Liver (tissue), 9 donors: ENCODE data around the gene ABCC1. TPM values are rescaled to one million over a fixed set of nuclear protein-coding genes. Genes with fewer than 3 reads are reported as not detected.

Experiments
- DNase-seq: peaks from one replicate; pipeline ENCODE4 v3.0.0-alpha.2; 2017; ENCODE audit warnings: low spot score
- H3K27ac ChIP-seq, 2 donors: one replicate each; pipeline ENCODE4 v1.7.0; 2013; ENCODE audit warnings: inconsistent platforms in 2 of 2, low read length in 2 of 2, control low read depth in 1 of 2, low read depth in 1 of 2, mild to moderate bottlenecking in 1 of 2
- H3K27me3 ChIP-seq, 4 donors: one replicate each; pipeline versions ENCODE4 v1.6.1 to v1.7.0; 2013; ENCODE audit warnings: low read length in 3 of 4, inconsistent platforms in 1 of 4, mild to moderate bottlenecking in 1 of 4, moderate library complexity in 1 of 4; ENCODE audit not compliant: control insufficient read depth in 4 of 4, insufficient read depth in 4 of 4
- H3K36me3 ChIP-seq, 4 donors: one replicate each; pipeline versions ENCODE4 v1.6.1 to v1.7.0; 2013; ENCODE audit warnings: low read length in 3 of 4, mild to moderate bottlenecking in 3 of 4, low read depth in 1 of 4, moderate library complexity in 1 of 4; ENCODE audit not compliant: control insufficient read depth in 4 of 4, insufficient read depth in 3 of 4
- H3K4me1 ChIP-seq, 4 donors: one replicate each; pipeline versions ENCODE4 v1.6.1 to v1.7.0; 2013; ENCODE audit warnings: low read length in 3 of 4, mild to moderate bottlenecking in 3 of 4, moderate library complexity in 1 of 4; ENCODE audit not compliant: control insufficient read depth in 4 of 4, insufficient read depth in 4 of 4
- H3K4me3 ChIP-seq, 3 donors: one replicate each; pipeline versions ENCODE4 v1.6.1 to v1.7.0; 2013; ENCODE audit warnings: low read length in 3 of 3, control low read depth in 1 of 3, low read depth in 1 of 3, mild to moderate bottlenecking in 1 of 3
- H3K9ac ChIP-seq, 2 donors: one replicate each; pipeline ENCODE4 v1.7.0; 2013; ENCODE audit warnings: low read length in 2 of 2, mild to moderate bottlenecking in 2 of 2, moderate library complexity in 2 of 2, control low read depth in 1 of 2, low read depth in 1 of 2
- H3K9me3 ChIP-seq, 4 donors: one replicate each; pipeline versions ENCODE4 v1.6.1 to v1.7.0; 2013; ENCODE audit warnings: low read length in 3 of 4; ENCODE audit not compliant: control insufficient read depth in 4 of 4
- EGR1 ChIP-seq, 2 donors: IDR thresholded peaks; 2 replicates each; pipeline ENCODE4 v1.6.1; 2016 to 2018; ENCODE audit warnings: antibody characterized with exemption in 2 of 2, low read depth in 2 of 2
- GABPA ChIP-seq, 2 donors: IDR thresholded peaks in 1 of 2; conservative IDR thresholded peaks in 1 of 2; 2 replicates each; pipeline ENCODE4 v1.6.1; 2016; ENCODE audit warnings: antibody characterized with exemption in 2 of 2, mild to moderate bottlenecking in 1 of 2, moderate library complexity in 1 of 2
- HNF4A ChIP-seq, 2 donors: conservative IDR thresholded peaks; 2 replicates each; pipeline ENCODE4 v1.6.1; 2016; ENCODE audit warnings: antibody characterized with exemption in 2 of 2, mild to moderate bottlenecking in 2 of 2
- HNF4G ChIP-seq: IDR thresholded peaks from 2 replicates; pipeline ENCODE4 v1.6.1; 2016; ENCODE audit warnings: antibody characterized with exemption
- NR2F2 ChIP-seq: IDR thresholded peaks from 2 replicates; pipeline ENCODE4 v1.6.1; 2016; ENCODE audit warnings: antibody characterized with exemption
- RAD21 ChIP-seq, 2 donors: IDR thresholded peaks; 2 replicates each; pipeline ENCODE4 v1.6.1; 2016; ENCODE audit warnings: antibody characterized with exemption in 2 of 2, mild to moderate bottlenecking in 2 of 2
- RXRA ChIP-seq, 2 donors: IDR thresholded peaks; 2 replicates each; pipeline ENCODE4 v1.6.1; 2017 to 2018; ENCODE audit warnings: antibody characterized with exemption in 2 of 2, mild to moderate bottlenecking in 1 of 2
- SP1 ChIP-seq: IDR thresholded peaks from 2 replicates; pipeline ENCODE4 v1.6.1; 2018; ENCODE audit warnings: antibody characterized with exemption, mild to moderate bottlenecking
- TAF1 ChIP-seq: conservative IDR thresholded peaks from 2 replicates; pipeline ENCODE4 v1.6.1; 2016; ENCODE audit warnings: antibody characterized with exemption, mild to moderate bottlenecking
- YY1 ChIP-seq: IDR thresholded peaks from 2 replicates; pipeline ENCODE4 v1.6.1; 2016; ENCODE audit warnings: antibody characterized with exemption, mild to moderate bottlenecking
- WGBS: extraction: QIAGEN DNeasy Blood & Tissue Kit; methylation state at CpG from one replicate; pipeline ENCODE4 v1.1.7; 2013; 5-methylcytosine and 5-hydroxymethylcytosine counted together
- polyA plus RNA-seq, 2 donors: library from polyadenylated mRNA; stranded (reverse) in 1 of 2; unstranded in 1 of 2; fragments of 200-250 nt in 1 of 2; fragments of >200 nt in 1 of 2; fragmentation: Nextera tagmentation in 1 of 2; extraction: Ambion mirVana in 1 of 2; gene quantifications; one replicate each; pipeline versions ENCODE4 v1.2.1 to v1.2.3, GENCODE V29; 2013 to 2015
- total RNA-seq, 2 donors: library from RNA; depleted of rRNA; stranded (reverse); fragments of >200 nt; gene quantifications; one replicate each; pipeline ENCODE4 v1.2.3, GENCODE V29; 2014
- TF ChIP-seq, protein P1 (sequence below): fragments of 150-350 bp; IDR thresholded peaks from 2 replicates; pipeline ENCODE4 v1.5.1; 2017; ENCODE audit warnings: improper control_type of control experiment, low read depth, low read length; ENCODE audit not compliant: missing input control
- TF ChIP-seq, protein P2 (sequence below): IDR thresholded peaks from 2 replicates; pipeline ENCODE4 v1.6.1; 2016; ENCODE audit warnings: antibody characterized with exemption
- TF ChIP-seq, protein P3 (sequence below): IDR thresholded peaks from 2 replicates; pipeline ENCODE4 v1.6.1; 2016; ENCODE audit warnings: antibody characterized with exemption, mild to moderate bottlenecking
- donor health status: healthy.
- donor health status: healthy.
- donor health status: healthy.
- donor health status: healthy.
- donor health status: healthy.

Gene ABCC1
- total and polyA plus RNA-seq, 4 donors: 0.85 to 7.7 (median 4.2) TPM

DNA sequence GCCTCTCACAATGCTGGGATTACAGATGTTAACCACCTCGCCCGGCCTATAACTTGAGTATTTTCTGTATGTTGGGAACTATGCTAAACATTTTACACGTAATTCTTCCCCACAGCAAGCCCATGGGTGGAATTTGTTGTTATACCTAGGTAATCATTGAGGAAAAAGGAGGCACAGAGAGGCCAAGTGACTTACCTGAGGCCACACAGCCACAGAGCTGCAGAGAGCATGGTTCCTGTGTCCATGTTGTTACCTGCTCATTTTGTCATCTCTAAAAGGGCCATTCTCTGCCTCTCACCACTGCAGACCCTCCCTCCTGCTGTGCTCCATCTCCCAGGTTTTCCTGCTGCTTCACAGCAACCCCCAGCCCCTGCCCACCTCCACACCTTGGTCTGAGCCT lies 135.5 kb downstream of the ABCC1 start:
- 96% methylated on average over 3 of the region's 3 CpGs for WGBS
- Histone ChIP-seq H3K4me3 (no peak overlapping the region), H3K4me1 (no peaks in the 10 kb centered on the region), H3K36me3 (peaks cover 0 to 8% (median under 1%) of the 10 kb centered on the region in 4 donors), H3K27ac (no peak overlapping the region), H3K9ac (no peak overlapping the region), H3K9me3 (peaks cover 0 to 9% (median 3%) of the 10 kb centered on the region in 4 donors), H3K27me3 (no peaks in the 10 kb centered on the region)
- DNase-seq: no peak
- TF ChIP-seq, protein P1, sequence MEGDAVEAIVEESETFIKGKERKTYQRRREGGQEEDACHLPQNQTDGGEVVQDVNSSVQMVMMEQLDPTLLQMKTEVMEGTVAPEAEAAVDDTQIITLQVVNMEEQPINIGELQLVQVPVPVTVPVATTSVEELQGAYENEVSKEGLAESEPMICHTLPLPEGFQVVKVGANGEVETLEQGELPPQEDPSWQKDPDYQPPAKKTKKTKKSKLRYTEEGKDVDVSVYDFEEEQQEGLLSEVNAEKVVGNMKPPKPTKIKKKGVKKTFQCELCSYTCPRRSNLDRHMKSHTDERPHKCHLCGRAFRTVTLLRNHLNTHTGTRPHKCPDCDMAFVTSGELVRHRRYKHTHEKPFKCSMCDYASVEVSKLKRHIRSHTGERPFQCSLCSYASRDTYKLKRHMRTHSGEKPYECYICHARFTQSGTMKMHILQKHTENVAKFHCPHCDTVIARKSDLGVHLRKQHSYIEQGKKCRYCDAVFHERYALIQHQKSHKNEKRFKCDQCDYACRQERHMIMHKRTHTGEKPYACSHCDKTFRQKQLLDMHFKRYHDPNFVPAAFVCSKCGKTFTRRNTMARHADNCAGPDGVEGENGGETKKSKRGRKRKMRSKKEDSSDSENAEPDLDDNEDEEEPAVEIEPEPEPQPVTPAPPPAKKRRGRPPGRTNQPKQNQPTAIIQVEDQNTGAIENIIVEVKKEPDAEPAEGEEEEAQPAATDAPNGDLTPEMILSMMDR: no peak
- TF ChIP-seq, protein P2, sequence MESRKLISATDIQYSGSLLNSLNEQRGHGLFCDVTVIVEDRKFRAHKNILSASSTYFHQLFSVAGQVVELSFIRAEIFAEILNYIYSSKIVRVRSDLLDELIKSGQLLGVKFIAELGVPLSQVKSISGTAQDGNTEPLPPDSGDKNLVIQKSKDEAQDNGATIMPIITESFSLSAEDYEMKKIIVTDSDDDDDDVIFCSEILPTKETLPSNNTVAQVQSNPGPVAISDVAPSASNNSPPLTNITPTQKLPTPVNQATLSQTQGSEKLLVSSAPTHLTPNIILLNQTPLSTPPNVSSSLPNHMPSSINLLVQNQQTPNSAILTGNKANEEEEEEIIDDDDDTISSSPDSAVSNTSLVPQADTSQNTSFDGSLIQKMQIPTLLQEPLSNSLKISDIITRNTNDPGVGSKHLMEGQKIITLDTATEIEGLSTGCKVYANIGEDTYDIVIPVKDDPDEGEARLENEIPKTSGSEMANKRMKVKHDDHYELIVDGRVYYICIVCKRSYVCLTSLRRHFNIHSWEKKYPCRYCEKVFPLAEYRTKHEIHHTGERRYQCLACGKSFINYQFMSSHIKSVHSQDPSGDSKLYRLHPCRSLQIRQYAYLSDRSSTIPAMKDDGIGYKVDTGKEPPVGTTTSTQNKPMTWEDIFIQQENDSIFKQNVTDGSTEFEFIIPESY: no peak
- TF ChIP-seq HNF4G: no peak
- TF ChIP-seq TAF1: no peak
- TF ChIP-seq GABPA (IDR thresholded peaks at IDR 0.05 in 1 of 2, conservative IDR thresholded peaks at IDR 0.05 in 1 of 2): no peak
- no peak for TF ChIP-seq NR2F2
- TF ChIP-seq RXRA (IDR thresholded peaks at IDR 0.05): no peak
- TF ChIP-seq YY1: no peak
- no peak for TF ChIP-seq SP1
- TF ChIP-seq RAD21 (IDR thresholded peaks at IDR 0.05): no peak
- TF ChIP-seq, protein P3, sequence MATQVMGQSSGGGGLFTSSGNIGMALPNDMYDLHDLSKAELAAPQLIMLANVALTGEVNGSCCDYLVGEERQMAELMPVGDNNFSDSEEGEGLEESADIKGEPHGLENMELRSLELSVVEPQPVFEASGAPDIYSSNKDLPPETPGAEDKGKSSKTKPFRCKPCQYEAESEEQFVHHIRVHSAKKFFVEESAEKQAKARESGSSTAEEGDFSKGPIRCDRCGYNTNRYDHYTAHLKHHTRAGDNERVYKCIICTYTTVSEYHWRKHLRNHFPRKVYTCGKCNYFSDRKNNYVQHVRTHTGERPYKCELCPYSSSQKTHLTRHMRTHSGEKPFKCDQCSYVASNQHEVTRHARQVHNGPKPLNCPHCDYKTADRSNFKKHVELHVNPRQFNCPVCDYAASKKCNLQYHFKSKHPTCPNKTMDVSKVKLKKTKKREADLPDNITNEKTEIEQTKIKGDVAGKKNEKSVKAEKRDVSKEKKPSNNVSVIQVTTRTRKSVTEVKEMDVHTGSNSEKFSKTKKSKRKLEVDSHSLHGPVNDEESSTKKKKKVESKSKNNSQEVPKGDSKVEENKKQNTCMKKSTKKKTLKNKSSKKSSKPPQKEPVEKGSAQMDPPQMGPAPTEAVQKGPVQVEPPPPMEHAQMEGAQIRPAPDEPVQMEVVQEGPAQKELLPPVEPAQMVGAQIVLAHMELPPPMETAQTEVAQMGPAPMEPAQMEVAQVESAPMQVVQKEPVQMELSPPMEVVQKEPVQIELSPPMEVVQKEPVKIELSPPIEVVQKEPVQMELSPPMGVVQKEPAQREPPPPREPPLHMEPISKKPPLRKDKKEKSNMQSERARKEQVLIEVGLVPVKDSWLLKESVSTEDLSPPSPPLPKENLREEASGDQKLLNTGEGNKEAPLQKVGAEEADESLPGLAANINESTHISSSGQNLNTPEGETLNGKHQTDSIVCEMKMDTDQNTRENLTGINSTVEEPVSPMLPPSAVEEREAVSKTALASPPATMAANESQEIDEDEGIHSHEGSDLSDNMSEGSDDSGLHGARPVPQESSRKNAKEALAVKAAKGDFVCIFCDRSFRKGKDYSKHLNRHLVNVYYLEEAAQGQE: no peak
- no peak for TF ChIP-seq EGR1 (IDR thresholded peaks at IDR 0.05; ENCODE audit: low read depth in 2 of 2)
- no peak for TF ChIP-seq HNF4A (conservative IDR thresholded peaks at IDR 0.05)

DNA sequence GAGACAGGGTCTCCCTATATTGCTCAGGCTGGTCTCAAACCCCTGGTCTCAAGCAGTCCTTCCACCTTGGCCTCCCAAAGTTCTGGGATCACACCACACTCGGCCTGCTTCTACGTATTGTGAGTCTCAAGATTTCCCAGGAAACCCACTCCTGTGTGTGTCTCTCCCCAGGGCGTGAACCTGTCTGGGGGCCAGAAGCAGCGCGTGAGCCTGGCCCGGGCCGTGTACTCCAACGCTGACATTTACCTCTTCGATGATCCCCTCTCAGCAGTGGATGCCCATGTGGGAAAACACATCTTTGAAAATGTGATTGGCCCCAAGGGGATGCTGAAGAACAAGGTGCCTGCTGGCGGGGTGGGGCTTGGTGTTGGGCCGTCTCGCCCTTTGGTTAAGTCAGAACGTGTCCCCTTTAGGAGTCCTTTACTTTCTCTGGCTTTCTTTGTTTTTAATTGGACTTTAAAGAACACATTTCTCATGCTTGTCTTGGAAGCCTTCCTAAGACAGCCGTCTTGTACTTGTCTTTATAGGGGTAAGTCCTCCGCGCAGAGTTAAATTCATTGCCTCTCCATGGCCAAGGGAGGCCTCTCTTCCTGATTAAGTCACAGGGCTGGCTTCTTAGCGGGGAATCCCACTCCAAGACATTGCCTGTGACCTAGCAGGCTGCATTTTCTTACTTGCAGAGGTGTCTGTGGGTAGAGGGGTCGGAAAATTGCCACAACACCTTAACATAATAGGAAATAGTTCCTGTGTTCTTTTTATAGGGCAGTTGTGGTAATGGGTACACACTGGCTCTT lies 137.4 kb downstream of the ABCC1 start:
- Histone ChIP-seq H3K36me3 (peaks cover 0 to 8% (median under 1%) of the 10 kb centered on the region in 4 donors), H3K27me3 (no peaks in the 10 kb centered on the region), H3K9me3 (peaks cover 0 to 9% (median 3%) of the 10 kb centered on the region in 4 donors), H3K27ac (no peak overlapping the region), H3K9ac (no peak overlapping the region), H3K4me1 (no peaks in the 10 kb centered on the region), H3K4me3 (no peak overlapping the region)
- 96% methylated on average over 18 of the region's 18 CpGs for WGBS
- TF ChIP-seq HNF4G (no peak), YY1 (no peak)
- DNase-seq: no peak
